T-helper 1 cell treated with Interleukin-12 subunit alpha and Interleukin-12 subunit beta and Interleukin-4 antibody, amounts not matched to agents 30 ng/mL and 1 ng/mL, for 36 hours (primary cell): ENCODE data around the gene ZNF668. TPM values are rescaled to one million over a fixed set of nuclear protein-coding genes. Genes with fewer than 3 reads are reported as not detected.

Experiments used
- intact Hi-C: fragments of 100-400 bp; cut with micrococcal nuclease; formaldehyde crosslinking; loops from one replicate; pipeline ENCODE4 v1.15.1; 2024
- total RNA-seq: library from RNA; stranded (reverse); gene quantifications from 2 replicates; pipeline ENCODE4 v1.2.3, GENCODE V29; 2022

Gene ZNF668
- total RNA-seq, 1 donor from 2014 or later = 15.5 TPM

- intact Hi-C loops = no loop called here
These were observed 8.5 kb upstream of the ZNF668 start for GRCh38 chr16:31082368-31083045.

DNA sequence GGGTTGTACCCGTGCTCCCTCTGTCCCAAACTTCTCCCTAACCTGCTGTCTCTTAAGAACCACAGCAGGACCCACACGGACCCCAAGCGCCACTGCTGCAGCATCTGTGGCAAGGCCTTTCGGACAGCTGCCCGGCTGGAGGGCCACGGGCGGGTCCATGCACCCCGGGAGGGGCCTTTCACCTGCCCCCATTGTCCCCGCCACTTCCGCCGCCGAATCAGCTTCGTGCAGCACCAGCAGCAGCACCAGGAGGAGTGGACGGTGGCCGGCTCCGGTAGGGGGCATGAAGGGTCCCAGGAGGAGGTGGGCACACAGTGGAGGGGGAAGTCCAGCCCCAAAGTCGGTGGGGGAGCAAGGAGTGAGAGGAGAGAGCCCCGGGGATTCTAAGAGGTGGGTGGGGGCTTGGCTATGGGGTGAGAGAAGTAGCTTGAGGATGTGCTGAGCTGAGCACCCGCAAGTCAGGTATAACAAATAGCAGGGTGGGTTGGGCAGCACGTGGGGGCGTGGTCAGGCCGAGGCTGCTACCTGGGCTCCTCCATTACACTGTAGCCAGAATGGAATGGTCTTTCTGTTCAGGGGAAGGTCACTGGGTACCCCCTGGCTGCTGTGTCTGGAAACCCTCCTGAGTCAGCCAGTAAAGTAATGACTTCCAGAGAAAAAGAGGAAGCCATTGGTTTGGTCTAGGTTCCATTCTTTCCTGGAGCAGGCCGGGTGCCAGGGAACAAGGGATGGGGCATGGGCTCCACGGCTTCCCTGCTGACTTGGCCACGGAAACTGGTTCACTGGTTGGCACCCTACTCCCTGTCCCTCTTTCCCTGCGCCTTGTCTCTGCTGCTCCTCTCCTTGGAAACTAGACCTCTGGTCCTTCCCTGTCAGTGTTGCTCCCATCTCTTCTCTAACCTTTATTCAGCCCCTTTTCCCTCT, 7.7 kb upstream of the ZNF668 start:
- intact Hi-C loops = no loop called here

- intact Hi-C loops = no loop called here
These were observed 6.8 kb upstream of the ZNF668 start for GRCh38 chr16:31080756-31081419.

DNA sequence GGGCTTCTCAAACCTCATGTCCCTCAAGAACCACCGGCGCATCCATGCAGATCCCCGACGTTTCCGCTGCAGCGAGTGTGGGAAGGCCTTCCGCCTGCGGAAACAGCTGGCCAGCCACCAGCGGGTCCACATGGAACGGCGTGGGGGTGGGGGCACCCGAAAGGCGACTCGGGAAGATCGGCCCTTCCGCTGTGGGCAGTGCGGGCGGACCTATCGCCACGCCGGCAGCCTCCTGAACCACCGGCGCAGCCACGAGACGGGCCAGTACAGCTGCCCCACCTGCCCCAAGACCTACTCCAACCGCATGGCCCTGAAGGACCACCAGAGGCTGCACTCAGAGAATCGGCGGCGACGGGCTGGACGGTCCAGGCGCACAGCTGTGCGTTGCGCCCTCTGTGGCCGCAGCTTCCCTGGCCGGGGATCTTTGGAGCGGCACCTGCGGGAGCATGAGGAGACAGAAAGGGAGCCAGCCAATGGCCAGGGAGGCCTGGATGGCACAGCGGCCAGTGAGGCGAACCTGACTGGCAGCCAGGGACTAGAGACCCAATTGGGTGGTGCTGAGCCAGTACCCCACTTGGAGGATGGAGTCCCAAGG, 6.1 kb upstream of the ZNF668 start:
- intact Hi-C loops = no loop called here

DNA sequence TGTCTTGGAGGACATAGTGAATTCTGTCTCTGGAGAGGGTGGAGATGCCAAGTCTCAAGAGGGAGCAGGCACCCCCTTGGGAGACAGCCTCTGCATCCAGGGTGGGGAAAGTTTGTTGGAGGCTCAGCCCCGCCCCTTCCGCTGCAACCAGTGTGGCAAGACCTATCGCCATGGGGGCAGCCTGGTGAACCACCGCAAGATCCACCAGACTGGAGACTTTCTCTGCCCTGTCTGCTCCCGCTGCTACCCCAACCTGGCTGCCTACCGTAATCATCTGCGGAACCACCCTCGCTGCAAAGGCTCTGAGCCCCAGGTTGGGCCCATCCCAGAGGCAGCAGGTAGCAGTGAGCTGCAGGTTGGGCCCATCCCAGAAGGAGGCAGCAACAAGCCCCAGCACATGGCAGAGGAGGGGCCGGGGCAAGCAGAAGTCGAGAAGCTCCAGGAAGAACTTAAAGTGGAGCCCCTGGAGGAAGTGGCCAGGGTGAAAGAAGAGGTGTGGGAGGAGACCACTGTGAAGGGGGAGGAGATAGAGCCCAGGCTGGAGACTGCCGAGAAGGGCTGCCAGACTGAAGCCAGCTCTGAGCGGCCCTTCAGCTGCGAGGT, 5.4 kb upstream of the ZNF668 start:
- intact Hi-C loops = no loop called here

GRCh38 chr16:31078597-31079341, 4.7 kb upstream of the ZNF668 start:
- intact Hi-C loops = no loop called here

GRCh38 chr16:31077592-31078396, 3.8 kb upstream of the ZNF668 start:
- intact Hi-C loops = no loop called here

GRCh38 chr16:31077024-31077423, 3.0 kb upstream of the ZNF668 start:
- intact Hi-C loops = no loop called here

GRCh38 chr16:31076319-31076718, 2.3 kb upstream of the ZNF668 start:
- intact Hi-C loops = no loop called here

DNA sequence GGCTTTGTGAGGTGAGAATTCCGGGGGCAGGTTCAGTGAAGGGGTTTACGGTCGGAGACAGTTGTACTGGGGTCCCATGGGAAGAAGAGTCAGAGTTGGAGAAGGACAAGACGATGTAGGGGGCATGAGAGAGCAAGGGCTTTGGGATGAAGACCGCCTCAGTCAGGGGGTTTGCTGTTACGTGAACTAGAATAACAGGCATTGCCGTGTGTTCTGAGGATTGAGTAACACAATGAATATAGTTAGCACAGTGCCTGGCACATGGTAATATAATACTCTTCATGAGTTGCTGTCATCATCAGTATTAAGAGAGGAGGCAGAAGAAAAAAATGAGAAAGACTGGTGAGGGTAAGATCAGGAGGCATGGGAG, 759 bp upstream of the ZNF668 start:
- intact Hi-C loops = loop anchor here (1.0 to 5.0 kb wide), 16 partner anchors 20 to 798 kb away; partner anchors contain the start of genes ARMC5, CFAP119, FBRS and FUS

DNA sequence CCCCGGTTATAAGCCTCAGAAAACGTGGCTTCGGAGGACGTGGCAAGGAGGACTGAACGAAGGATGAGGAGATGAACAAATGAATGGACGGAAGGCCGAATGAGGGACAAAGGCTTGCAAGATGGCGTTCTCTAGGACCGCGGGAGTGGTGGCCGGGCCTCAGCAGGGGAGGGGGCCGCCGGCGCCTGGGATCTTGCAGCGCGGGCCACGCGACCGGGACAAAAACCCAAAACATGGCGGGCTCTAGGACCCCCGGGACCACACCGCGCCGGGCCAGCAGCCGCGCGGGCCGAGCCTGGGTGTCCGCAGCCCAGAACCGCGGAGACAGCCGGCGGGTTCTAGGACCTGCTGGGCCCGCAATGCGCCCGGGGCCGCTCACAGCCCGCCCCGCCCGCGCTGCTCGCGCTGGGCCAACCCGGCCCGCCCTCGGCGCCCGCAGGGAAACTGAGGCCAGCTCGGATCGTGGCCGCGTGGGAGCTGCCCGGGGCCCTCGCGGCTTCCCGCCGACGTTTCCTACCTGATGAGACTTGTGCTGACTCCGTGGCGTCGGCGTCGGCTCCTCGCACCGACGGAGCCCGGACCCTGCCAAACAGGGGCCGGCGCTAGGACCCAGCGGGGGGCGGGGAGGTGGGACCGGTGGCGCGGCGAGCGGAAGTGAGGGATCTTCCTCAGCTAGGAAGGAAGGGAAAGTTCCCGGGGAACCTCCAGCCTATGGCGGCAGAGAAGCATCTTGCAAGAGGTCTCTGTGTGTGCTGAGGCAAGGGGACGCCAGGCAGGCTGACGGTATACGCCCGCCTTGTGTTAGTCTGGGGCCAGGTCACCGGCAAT, 684 bp downstream of the ZNF668 start:
- intact Hi-C loops = loop anchor here (1.0 to 5.0 kb wide), 6 partner anchors 259 to 799 kb away; partner anchors contain the start of genes PRR14, RUSF1 and ZNF267

DNA sequence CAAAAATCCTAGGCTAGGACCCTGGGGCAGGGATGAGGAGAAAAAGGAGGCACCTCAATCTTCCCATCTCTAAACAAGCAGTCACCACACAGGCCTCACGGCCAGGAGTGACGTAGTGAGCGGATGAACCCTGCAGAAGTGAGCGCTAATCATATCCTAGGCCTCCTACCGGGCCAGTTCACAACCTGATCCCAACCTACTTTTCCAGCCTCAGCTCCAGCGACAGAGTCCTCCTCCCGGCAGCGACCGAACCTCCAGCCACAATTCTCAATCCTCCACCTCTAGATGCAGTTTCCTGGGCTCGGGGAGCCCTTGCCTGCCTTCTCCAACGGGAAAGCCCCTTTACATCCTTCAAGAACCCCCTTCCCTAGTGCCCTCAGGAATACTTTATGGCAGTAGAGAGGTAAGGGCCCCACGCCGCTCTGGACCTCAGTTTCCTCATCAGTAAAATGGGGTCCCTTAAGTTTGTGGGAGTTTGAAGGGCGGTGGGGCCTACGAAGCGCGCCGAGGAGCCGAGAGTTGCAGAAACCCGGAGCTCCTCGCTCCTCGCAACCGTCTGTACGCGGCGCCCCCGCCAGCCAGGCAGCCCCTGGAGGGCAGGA, 1.4 kb downstream of the ZNF668 start:
- intact Hi-C loops = loop anchor here (1.0 to 5.0 kb wide), 7 partner anchors 8 to 800 kb away; partner anchors contain the start of genes PRR14, RUSF1 and ZNF267

DNA sequence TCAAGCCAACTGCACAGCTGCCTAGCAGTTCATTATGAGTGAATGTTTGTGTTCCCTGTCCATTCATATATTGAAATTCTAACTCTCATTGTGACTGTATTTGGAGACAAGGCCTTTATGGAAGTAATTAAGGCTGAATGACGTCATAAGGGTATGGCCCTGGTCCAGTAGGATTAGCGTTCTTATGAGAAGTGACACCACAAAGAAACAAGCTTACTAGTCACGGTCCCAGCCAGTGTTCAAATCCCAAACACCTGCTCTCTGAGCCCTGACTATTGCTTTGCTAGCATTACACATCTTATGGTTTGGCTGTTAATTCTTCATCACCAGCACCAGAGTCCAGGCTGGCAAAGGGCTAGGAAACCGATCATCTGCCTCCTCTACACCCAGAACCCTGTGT, 2.2 kb downstream of the ZNF668 start:
- intact Hi-C loops = loop anchor here (1.0 to 5.0 kb wide), 6 partner anchors 8 to 800 kb away; partner anchors contain the start of genes PRR14, RUSF1 and ZNF267

DNA sequence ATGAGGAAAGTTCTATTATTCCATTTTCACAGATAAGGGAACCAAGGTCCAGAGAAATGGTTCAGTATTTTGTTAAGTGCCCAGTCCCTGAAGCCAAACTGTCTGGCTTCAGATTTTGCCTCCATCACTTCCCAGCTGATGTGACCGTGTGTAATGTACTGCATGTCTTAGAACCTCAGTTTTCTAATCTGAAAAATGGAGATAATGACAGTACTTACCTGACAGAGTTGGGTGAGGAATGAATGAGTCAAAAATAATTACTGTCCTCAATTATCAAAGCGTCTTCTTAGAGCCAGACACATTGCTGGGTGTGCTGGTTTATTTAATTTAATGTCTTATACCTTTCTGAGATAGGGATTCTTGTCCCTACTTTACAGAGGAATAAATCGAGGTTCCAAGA, 6.7 kb downstream of the ZNF668 start:
- intact Hi-C loops = no loop called here

GRCh38 chr16:31064882-31065461, 9.1 kb downstream of the ZNF668 start:
- intact Hi-C loops = loop anchor here (1.0 kb wide), 1 partner anchor 7 kb away; no protein-coding TSS in a partner anchor

DNA sequence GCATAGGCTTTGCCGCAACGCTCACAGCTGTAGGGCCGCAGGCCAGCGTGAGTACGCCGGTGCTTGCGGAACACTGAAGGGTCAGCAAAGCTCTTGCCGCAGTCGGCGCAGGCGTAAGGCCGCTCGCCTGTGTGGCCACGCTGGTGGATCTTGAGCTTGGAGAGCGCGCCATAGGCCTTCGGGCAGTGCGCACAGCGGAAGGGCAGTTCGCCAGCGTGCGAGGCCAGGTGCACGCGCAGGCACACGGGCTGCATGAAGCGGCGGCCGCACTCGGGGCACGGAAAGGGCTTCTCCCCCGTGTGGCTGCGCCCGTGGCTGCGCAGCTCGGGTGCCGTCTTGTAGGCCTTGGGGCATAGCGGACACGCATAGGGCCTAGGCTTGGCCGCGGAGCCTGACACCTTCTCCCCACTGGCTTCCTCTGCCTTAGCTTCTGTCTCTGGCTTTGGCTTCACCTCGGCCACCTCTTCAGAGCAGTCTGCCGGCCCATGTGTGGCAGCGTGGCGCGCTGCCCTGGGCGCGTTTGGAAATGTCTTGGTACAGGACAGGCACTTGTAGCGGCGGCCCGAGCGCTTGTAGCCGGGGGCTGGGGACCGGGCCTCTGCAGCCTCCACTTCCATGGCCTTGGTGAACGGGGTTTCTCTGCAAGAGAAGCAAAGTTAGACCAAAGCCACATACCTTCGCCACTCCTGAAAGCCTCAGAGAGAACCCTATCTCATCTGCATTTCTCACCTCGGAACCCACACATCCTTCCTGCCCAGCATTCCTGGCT, 10.0 kb downstream of the ZNF668 start:
- intact Hi-C loops = loop anchor here (1.0 kb wide), 1 partner anchor 8 kb away; no protein-coding TSS in a partner anchor

GRCh38 chr16:31063495-31063842, 10.6 kb downstream of the ZNF668 start:
- intact Hi-C loops = no loop called here
